ENCODE data around the gene CNOT3. TPM values are rescaled to one million over a fixed set of nuclear protein-coding genes. Genes with fewer than 3 reads are reported as not detected.
"Not testable (repeated sequence)": the region's sequence is repeated elsewhere in the genome, so short reads cannot be mapped to it uniquely, and the experiment has no call there.

The CNOT3 gene
- total and polyA plus RNA-seq, 2 experiments from 2014 or later = 39.6 to 52.8 TPM

GRCh38 chr19:54191811-54192453 lies 54.4 kb downstream of the CNOT3 start:
- H3K36me3 ChIP-seq = peaks cover 13% of the 10 kb centered on the region
- TF ChIP-seq, protein P1, sequence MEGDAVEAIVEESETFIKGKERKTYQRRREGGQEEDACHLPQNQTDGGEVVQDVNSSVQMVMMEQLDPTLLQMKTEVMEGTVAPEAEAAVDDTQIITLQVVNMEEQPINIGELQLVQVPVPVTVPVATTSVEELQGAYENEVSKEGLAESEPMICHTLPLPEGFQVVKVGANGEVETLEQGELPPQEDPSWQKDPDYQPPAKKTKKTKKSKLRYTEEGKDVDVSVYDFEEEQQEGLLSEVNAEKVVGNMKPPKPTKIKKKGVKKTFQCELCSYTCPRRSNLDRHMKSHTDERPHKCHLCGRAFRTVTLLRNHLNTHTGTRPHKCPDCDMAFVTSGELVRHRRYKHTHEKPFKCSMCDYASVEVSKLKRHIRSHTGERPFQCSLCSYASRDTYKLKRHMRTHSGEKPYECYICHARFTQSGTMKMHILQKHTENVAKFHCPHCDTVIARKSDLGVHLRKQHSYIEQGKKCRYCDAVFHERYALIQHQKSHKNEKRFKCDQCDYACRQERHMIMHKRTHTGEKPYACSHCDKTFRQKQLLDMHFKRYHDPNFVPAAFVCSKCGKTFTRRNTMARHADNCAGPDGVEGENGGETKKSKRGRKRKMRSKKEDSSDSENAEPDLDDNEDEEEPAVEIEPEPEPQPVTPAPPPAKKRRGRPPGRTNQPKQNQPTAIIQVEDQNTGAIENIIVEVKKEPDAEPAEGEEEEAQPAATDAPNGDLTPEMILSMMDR (IDR thresholded peaks at IDR 0.05; ENCODE audit: low read depth, low read length) = no peak
- H3K27me3 ChIP-seq = no peaks in the 10 kb centered on the region
- H3K4me1 ChIP-seq (ENCODE audit: low read depth) = peaks cover 11% of the 10 kb centered on the region
- H3K27ac ChIP-seq = peak overlapping the region; percentile 98
- no peaks in the 10 kb centered on the region for H3K9me3 ChIP-seq (ENCODE audit: low read depth)
- H3K4me3 ChIP-seq = peak overlapping the region; percentile 62
- no peak for DNase-seq (ENCODE audit: low read depth in 1 of 2, low spot score in 1 of 2)

- TF ChIP-seq, protein P1 (IDR thresholded peaks at IDR 0.05; ENCODE audit: low read depth, low read length) = no peak
- no peak for DNase-seq (ENCODE audit: low read depth in 1 of 2, low spot score in 1 of 2)
- H3K4me1 ChIP-seq (ENCODE audit: low read depth) = peaks cover 10% of the 10 kb centered on the region
- H3K9me3 ChIP-seq (ENCODE audit: low read depth) = no peaks in the 10 kb centered on the region
- H3K27ac ChIP-seq = no peak overlapping the region
- H3K27me3 ChIP-seq = no peaks in the 10 kb centered on the region
- no peak overlapping the region for H3K4me3 ChIP-seq
- peaks cover 13% of the 10 kb centered on the region for H3K36me3 ChIP-seq
Observed at GRCh38 chr19:54193011-54193410, 55.4 kb downstream of the CNOT3 start.

- DNase-seq (ENCODE audit: low read depth in 1 of 2, low spot score in 1 of 2); H3K4me3 ChIP-seq; H3K27ac ChIP-seq; H3K9me3 ChIP-seq (ENCODE audit: low read depth); H3K4me1 ChIP-seq (ENCODE audit: low read depth); H3K27me3 ChIP-seq: not testable (repeated sequence)
- peaks cover 13% of the 10 kb centered on the region for H3K36me3 ChIP-seq
Observed at GRCh38 chr19:54194463-54194862, 56.9 kb downstream of the CNOT3 start.

DNA sequence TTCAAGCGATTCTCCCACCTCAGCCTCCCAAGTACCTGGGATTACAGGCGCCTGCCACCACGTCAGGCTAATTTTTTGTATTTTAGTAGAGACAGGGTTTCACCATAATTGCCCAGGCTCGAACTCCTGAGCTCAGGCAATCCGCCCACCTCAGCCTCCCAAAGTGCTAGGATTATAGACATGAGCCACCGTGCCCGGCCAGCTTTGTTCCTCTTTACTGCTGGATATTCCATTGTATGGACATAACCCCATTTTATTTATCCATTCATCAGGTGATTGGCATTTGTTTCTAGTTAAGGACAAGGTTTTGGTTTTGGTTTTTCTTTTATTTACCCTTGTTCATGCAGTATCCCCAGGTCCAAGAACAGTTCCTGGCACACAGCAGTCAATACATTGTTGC lies 59.0 kb downstream of the CNOT3 start:
- no peaks in the 10 kb centered on the region for H3K27me3 ChIP-seq
- H3K36me3 ChIP-seq = peaks cover 14% of the 10 kb centered on the region
- no peaks in the 10 kb centered on the region for H3K9me3 ChIP-seq (ENCODE audit: low read depth)
- peaks cover 8% of the 10 kb centered on the region for H3K4me1 ChIP-seq (ENCODE audit: low read depth)
- no peak overlapping the region for H3K4me3 ChIP-seq
- DNase-seq (ENCODE audit: low read depth in 1 of 2, low spot score in 1 of 2) = no peak
- TF ChIP-seq, protein P1 (IDR thresholded peaks at IDR 0.05; ENCODE audit: low read depth, low read length) = no peak
- no peak overlapping the region for H3K27ac ChIP-seq

- Histone ChIP-seq H3K9me3 (ENCODE audit: low read depth) (no peaks in the 10 kb centered on the region), H3K4me3 (no peak overlapping the region), H3K27me3 (no peaks in the 10 kb centered on the region), H3K36me3 (peaks cover 20% of the 10 kb centered on the region), H3K4me1 (ENCODE audit: low read depth) (peaks cover 11% of the 10 kb centered on the region), H3K27ac (no peak overlapping the region)
- no peak for DNase-seq (ENCODE audit: low read depth in 1 of 2, low spot score in 1 of 2)
- TF ChIP-seq, protein P1 (IDR thresholded peaks at IDR 0.05; ENCODE audit: low read depth, low read length) = no peak
Observed at GRCh38 chr19:54197121-54197520, 59.6 kb downstream of the CNOT3 start.

- TF ChIP-seq, protein P1 (IDR thresholded peaks at IDR 0.05; ENCODE audit: low read depth, low read length) = no peak
- no peaks in the 10 kb centered on the region for H3K9me3 ChIP-seq (ENCODE audit: low read depth)
- H3K27ac ChIP-seq = peak overlapping the region; percentile 2
- no peak for DNase-seq (ENCODE audit: low read depth in 1 of 2, low spot score in 1 of 2)
- H3K27me3 ChIP-seq = no peaks in the 10 kb centered on the region
- H3K36me3 ChIP-seq = peaks cover 31% of the 10 kb centered on the region
- H3K4me1 ChIP-seq (ENCODE audit: low read depth) = peaks cover 15% of the 10 kb centered on the region
- H3K4me3 ChIP-seq = no peak overlapping the region
Observed at GRCh38 chr19:54199401-54199800, 61.8 kb downstream of the CNOT3 start.
